NCI-H2227 treated with DMSO at 0.1 percent for 48 hours (cell line): ENCODE measurements around the gene PLA2G6.

ENCODE experiments used
- DNase-seq: peaks from one replicate; lab custom pipeline; 2025; lab: John Stamatoyannopoulos, UW

Gene PLA2G6

DNA sequence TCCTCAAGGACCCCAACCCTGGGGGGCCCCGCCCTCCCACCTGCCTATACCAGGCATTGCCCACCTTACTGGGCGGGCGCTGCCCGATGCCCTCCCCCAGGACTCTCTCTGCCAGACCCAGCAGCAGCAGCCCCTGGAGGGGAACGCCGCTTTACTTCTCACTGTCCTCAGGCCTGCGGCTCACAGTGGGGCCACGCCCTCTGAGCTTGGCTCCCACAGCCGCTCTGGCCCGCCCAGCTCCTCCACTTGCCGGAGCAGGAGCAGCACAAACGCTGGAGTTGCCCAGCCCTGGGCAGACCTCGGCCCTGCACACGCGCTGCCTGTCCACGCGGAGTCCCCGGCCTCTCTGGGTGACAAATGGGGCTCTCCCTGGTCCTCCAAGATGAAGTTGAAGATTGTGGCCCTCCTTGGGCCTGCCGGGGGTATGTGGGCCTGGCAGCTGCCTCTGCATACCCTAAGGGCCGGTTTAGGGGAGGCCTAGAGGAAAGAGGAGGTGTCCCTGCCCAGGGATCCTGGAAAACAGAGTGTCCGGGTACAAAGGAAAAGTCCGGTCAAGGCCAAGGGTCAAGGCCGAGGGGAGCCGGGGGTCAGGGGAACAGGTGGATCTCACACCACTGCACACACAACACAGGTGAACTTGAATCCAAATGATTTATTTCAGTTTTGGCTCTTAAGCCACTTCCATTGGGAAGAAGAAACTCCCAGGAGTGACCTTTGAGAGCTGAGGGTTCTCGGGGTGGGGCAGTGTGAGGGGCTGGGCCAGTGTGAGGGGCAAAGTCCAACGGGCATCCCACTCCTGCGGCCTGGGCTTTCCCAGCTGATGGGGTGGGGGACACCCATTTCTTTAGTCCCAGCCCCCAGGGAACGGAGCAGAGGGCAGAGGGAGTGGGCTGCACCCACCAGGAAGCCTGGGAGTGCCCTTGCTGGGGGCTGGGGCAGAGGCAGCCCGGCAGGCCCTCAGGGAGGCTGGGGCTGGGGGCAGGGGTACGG lies 70.5 kb downstream of the PLA2G6 start:
- DNase-seq = no peak

DNA sequence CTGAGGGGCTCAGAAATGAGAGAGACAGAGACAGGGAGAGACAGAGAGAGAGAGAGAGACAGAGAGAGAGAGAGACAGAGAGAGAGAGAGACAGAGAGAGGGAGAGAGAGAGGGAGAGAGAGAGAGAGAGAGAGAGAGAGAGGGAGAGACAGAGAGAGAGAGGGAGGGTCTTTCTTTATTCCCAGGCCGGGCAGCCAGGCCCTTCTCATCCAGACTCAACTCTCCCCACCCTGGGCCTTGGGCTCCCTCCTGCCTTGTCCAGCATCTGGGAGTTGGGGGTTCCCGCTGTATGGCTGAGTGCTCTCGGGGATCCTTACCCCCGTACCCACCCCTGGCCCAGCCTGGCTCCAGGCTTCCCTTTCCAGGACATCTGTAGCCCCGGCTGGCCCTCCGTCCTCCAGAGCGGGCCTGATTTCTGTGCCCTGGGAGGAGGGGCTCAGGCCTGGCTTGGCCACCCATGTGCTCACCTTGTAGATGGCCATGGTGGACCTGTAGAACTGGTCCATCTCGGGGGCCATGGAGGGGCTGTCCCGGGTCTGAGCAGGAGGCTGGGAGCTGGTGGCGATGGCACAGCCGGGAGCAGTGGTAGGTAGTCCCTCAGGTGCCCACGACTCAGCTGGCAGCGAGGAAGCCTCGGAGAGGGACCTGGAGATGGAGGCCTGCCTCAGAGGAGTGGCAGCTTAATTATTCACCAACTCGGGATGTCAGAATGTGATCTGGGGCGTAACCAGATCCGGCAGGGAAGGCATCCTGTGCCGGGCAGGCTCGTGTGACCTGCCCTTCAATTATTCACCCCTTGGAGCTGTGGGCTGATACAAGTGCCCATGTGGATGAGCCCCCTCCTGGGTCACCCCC lies 71.4 kb downstream of the PLA2G6 start, which contains the start of gene BAIAP2L2:
TSS of gene BAIAP2L2 (minus strand) at position 677 of the 855 bp plus-strand sequence. CDS start at position 518, 159 bp downstream.
- no peak for DNase-seq

DNA sequence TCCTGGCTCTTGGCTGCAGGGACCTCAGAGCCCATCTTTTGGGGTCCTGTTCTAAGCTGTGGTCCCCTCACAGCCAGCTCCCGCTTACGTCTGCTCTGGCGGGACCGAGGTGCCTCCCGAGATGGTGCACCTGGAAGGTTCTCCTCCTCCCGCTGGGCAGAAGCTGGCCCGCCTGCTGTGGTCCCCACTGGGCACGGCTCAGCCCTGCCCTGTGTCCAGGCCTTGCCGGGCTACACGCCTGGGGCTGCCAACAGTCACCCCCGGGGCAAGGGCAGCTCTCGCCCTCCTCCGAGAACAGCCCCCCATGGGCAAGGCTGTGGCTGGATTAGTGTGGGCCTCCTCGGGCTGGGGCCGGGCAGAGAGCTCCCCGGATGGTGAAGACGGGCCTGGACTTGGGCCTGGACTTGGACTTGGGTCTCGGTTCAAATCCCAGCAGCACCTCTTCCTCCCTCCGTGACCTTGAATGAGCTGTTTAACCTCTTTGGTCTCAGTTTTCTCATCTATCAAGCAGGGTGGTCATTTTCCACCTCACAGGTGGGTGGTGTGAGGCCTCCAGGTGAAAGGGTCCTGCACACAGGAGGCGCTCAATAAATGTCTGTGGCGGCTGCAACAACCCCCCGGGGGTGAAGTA lies 72.1 kb downstream of the PLA2G6 start:
- no peak for DNase-seq

DNA sequence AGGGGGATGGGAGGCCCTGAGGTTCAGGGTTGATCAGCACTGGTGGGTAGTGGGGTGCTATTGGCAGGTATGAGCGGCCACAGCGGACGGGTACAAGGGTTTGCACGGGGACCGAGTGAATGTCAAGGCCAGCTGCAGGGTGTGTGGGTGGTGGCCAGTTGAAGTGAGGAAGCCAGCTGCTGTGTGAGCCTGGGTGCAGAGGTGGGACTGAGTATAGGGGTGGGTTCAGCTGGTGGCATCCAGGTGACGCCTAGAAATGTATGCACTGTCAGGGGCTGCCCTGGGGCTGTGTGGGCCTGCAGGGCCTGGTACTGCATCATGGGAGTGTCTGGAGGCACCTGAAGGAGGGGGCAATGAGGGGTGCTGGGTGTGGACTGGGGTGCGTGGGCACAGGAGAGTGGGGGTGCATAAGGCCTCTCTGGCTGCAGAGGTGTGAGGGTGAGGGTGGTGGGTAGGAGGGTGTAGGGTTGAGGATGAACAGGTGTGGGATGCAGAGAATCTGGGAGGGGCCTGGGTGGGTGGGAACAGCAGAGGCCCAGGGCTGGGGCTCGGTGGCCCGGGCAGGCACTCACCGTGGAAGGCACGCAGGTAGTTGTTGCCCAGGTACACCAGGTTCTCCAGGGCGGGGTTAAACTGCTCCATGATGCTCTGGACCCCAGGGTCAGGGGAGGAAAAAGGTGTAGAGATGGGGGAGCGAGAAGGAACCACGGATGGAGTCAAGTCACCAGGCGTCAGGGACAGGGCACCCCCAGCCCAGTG lies 72.9 kb downstream of the PLA2G6 start:
- DNase-seq = no peak

DNA sequence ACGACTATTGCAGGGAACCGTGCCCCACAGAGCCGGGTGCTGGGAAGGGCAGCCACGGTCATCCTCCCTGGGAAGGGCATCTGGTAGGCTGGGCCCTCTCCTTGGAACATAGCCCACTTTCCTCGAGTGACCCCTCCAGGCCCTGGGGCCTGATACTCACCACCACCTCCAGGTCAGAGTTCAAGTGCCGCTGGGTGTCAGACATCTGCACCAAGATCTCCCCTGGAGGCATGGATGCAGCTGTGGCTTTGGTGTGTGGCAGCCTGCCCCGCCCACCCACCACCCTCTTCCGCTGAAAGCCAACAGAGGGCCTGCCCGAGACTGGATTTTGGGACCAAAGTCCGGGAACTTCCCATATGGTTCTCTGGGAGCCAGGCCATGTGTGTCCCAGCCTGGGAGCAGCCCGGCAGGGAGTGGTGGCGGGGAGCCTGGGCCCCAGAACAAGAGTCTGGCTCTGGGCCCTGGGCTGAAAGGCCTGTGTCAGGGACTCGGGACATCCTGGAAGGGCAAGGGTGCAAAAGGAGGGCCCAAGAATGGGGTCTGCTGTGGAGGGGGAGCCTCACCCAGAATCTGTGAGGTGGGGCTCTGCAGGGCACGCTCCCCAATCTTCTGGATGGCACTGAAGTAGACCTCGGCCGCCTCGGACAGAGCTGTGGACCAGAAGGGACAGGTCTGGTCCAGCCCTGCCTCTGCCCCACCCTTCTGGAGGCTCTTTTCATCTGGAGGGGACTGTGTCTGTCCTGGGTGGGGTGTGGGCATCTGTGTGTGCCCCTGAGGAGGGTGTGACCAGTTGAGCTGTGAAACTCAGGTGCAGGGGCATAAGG lies 73.7 kb downstream of the PLA2G6 start:
- no peak for DNase-seq

- DNase-seq = no peak
These were observed 74.6 kb downstream of the PLA2G6 start for GRCh38 chr22:38106814-38107578.

GRCh38 chr22:38104084-38104483 lies 77.5 kb downstream of the PLA2G6 start:
- no peak for DNase-seq

DNA sequence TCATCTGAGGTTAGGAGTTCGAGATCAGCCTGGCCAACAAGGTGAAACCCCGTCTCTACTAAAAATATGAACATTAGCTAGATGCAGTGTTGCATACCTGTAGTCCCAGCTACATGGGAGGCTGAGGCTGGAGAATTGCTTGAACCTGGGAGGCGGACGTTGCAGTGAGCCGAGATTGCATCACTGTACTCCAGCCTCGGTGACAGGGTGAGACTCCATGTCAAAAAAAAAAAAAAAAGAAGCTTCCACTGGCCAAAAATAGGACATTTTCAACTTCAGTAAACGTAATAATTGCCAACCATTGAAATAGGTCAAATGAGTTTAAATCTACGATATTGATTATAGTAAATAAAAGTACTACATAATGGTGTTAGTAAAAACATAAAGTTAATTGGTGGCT lies 78.0 kb downstream of the PLA2G6 start:
- DNase-seq = no peak

DNA sequence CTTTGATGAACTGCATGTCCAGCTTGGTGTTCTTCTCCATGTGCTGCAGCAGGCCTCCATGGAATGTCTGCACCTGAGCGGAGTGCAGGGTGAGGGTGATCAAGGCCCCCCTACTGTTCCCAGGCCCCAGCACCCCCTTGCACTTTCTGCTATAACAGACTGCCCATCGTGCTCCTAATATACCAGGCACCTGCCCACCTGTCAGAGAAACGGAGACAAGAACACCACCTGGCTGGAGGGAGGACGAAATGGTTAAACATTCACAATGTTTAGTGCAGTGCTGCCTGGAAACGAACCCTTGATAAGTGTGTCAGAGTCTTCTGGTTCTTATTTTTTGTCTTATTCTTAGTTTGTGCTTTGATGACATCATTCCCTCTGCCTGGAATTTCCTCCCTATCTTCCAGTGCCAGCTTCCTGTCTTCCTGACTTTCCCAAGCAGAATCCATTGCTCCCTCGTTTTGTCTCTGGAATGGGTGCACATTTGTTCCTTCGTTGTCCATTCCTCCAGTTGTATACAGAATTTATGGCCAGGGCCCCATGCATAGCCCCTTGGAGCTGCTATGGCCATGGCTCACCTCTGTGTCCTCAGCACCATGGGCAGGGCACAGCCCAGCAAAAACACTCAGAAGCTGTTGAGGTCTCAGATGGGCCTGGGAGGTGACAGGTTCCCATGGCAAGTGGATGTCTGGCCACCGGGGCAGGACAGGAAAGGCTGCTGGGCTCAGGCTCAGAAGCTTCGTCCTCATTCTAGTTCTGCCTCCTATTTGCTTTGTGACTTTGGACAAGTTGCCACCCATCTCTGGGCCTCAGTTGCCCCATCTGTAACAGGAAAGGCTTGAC lies 83.0 kb downstream of the PLA2G6 start:
- DNase-seq = no peak

DNA sequence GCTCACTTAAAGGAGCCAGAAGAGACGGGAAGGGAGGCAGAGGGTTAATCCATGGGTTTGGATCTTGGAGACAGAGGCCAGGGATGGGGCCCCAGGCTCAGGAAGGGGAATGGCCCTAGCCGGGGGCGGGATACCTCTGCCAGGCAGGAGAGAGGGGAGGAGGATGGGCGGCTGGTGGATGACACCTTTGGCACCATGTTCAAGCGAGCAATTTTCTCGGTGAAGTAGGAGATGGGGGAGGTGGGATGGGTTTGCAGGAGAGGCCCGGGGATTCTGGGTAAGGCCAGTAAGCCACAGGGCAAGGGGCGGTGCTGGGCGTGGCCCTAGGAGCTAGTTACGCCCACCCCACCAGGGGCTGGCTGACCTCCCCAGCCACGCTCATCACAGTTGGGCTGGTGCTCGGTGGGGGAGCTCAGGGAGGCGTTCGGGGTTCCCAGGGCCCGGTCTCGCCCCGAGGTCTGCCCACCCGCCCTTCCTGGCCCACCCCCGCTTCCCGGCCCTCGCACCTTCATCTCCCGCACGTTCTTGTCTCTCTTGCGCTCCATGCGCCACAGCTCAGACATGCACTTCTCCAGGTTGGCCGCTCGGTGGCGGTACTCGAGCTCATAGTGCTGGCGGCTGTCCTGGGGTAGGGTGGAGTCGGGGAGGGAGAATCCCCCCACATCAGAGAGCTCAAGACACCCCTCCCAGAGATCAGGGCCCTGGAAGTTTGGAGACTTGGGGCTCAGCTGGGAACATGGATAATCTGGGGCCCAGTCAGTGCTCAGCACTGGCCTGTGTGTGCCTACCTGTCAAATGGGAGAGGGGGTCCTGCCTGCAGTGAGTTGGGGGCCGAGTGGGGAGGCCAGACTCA lies 83.8 kb downstream of the PLA2G6 start:
- DNase-seq = peak; percentile 45

GRCh38 chr22:38097058-38097457 lies 84.6 kb downstream of the PLA2G6 start:
- peak; percentile 51 for DNase-seq

DNA sequence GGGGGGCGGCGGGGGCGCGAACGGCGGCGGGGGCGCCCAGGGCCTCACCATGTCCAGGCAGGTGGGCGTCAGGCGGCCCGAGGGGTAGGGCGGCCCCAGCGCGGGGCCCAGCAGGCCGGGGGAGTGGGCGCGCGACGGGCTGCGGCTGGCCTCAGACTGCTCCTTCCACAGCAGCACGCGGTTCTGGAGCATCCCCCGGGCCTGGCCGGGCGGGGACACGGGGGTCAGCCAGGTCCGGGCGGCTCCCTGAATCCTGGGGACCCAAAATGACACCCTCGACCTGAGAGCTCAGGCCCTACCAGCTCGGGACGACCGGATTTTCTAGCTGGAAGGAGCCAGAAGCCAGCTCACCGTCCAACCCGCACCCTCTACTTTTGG lies 92.2 kb downstream of the PLA2G6 start:
- no peak for DNase-seq

- DNase-seq = no peak
These were observed 92.8 kb downstream of the PLA2G6 start for GRCh38 chr22:38088629-38089473.

GRCh38 chr22:38087855-38088254 lies 93.8 kb downstream of the PLA2G6 start:
- no peak for DNase-seq

- no peak for DNase-seq
These were observed 94.7 kb downstream of the PLA2G6 start for GRCh38 chr22:38086942-38087341.

DNA sequence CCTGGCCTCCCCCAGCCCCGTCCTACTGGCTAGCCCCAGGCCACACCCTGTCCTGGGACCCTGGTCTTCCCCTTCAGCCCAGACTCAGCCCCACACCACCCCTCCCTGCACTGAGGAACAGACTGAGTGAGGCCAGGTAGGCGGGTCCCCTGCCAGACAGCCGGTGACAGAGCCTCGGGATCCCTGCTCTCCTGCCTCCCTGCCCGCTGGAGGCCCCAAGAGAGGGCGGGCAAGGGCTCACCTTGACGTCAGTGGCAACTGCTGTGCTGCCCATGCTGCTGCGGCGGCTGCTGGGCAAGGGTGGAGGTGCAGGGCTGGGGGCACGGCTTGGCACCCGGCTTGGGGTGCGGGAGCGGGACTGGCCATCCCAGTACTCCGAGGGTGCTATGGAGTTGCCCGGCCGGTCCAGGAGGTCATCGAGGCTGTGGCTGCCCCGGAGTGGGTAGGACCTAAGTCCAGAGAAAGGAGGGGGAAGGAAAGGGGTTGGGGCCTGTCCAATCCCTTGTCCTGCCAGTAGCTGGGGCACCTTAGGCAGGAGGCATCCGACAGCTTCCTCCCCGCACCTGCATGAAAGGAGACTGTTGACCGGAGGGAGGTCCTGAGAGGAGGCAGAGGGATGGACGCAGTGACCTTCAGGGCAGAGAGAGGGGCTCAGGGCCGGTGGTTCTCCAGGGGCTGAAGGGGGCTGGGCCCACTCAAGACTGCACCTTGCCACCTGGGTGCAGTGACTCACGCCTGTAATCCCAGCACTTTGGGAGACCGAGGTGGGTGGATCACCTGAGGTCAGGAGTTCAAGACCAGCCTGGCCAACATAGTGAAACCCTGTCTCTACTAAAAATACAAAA lies 95.4 kb downstream of the PLA2G6 start:
- no peak for DNase-seq
